IMR-90 (cell line): ENCODE data around the gene ST6GALNAC3. TPM values are rescaled to one million over a fixed set of nuclear protein-coding genes. Genes with fewer than 3 reads are reported as not detected.

Experiments
- ATAC-seq: fragments of 200-7000 bp; cut with Tn5 transposase; 2 replicates; pipeline ENCODE4 v1.9.1; 2020; ENCODE audit warnings: low read depth, mild to moderate bottlenecking, moderate library complexity
- BruUV-seq: library from RNA; stranded (reverse); fragments of 400-500 nt; replicated peaks from 2 replicates; lab custom pipeline; 2021; lab: Mats Ljungman, UMichigan
- CTCF ChIA-PET: fragments of 300-600 bp; formaldehyde crosslinking; extraction: SDS; loops from one replicate; lab custom pipeline; 2021; ENCODE audit warnings: antibody characterized with exemption; lab: Yijun Ruan, JAX
- POLR2A ChIA-PET: fragments of 300-600 bp; sonication (Branson Sonifier 250); formaldehyde crosslinking; loops from one replicate; lab custom pipeline; 2022; ENCODE audit warnings: antibody characterized with exemption; ENCODE audit not compliant: unreplicated experiment; lab: Charles Lee
- DNase-seq: peaks from one replicate; pipeline ENCODE4 v3.0.0; 2013
- H2AFZ ChIP-seq: replicated peaks from 2 replicates; pipeline ENCODE3; 2013; ENCODE audit warnings: low read length, mild to moderate bottlenecking; ENCODE audit not compliant: poor library complexity
- H2AK5ac ChIP-seq: 2 replicates; pipeline ENCODE4 v1.6.1; 2013; ENCODE audit warnings: low read depth, low read length, inconsistent platforms
- H2AK9ac ChIP-seq: replicated peaks from 2 replicates; pipeline ENCODE3; 2013; ENCODE audit warnings: mild to moderate bottlenecking, low read depth, low read length, moderate library complexity; ENCODE audit not compliant: poor library complexity
- H2BK120ac ChIP-seq: 2 replicates; pipeline ENCODE4 v1.6.1; 2013; ENCODE audit warnings: low read depth, low read length, inconsistent platforms
- H2BK15ac ChIP-seq: 3 replicates; pipeline ENCODE4 v1.6.1; 2013; ENCODE audit warnings: low read depth, low read length, inconsistent platforms
- H2BK20ac ChIP-seq: 2 replicates; pipeline ENCODE4 v1.6.1; 2013; ENCODE audit warnings: low read depth, mild to moderate bottlenecking, inconsistent platforms, low read length, moderate library complexity
- H2BK5ac ChIP-seq: 2 replicates; pipeline ENCODE4 v1.6.1; 2013; ENCODE audit warnings: mild to moderate bottlenecking, low read depth, low read length, inconsistent platforms; ENCODE audit not compliant: poor library complexity, severe bottlenecking
- H3K14ac ChIP-seq: replicated peaks from 2 replicates; pipeline ENCODE4 v1.6.1; 2013; ENCODE audit warnings: low read depth, low read length, inconsistent platforms
- H3K18ac ChIP-seq: 2 replicates; pipeline ENCODE4 v1.6.1; 2013; ENCODE audit warnings: low read depth, low read length, control low read depth
- H3K23ac ChIP-seq: 2 replicates; pipeline ENCODE4 v1.6.1; 2013; ENCODE audit warnings: low read depth, low read length, inconsistent platforms
- H3K27ac ChIP-seq: 2 replicates; pipeline ENCODE4 v1.5.1; 2013; ENCODE audit warnings: mild to moderate bottlenecking, control low read depth, low read length; ENCODE audit not compliant: insufficient read depth
- H3K27me3 ChIP-seq: 2 replicates; pipeline ENCODE4 v1.6.1; 2013; ENCODE audit warnings: low read length; ENCODE audit not compliant: control insufficient read depth, insufficient read depth
- H3K36me3 ChIP-seq: 2 replicates; pipeline ENCODE4 v1.6.1; 2013; ENCODE audit warnings: low read length, mixed read lengths; ENCODE audit not compliant: control insufficient read depth, insufficient read depth
- H3K4ac ChIP-seq: 2 replicates; pipeline ENCODE4 v1.6.1; 2013; ENCODE audit warnings: low read depth, low read length, inconsistent platforms
- H3K4me1 ChIP-seq: 2 replicates; pipeline ENCODE4 v1.6.1; 2013; ENCODE audit warnings: low read length, mixed read lengths; ENCODE audit not compliant: control insufficient read depth, insufficient read depth
- H3K4me2 ChIP-seq: 2 replicates; pipeline ENCODE4 v1.6.1; 2013; ENCODE audit warnings: low read depth, mild to moderate bottlenecking, control low read depth, low read length, moderate library complexity
- H3K4me3 ChIP-seq: 2 replicates; pipeline ENCODE4 v1.5.1; 2013; ENCODE audit warnings: low read depth, mild to moderate bottlenecking, control low read depth, low read length, moderate library complexity; ENCODE audit not compliant: insufficient read depth
- H3K56ac ChIP-seq: 2 replicates; pipeline ENCODE4 v1.6.1; 2013; ENCODE audit warnings: low read length, inconsistent platforms; ENCODE audit not compliant: insufficient read depth; ENCODE audit errors: extremely low read depth
- H3K79me1 ChIP-seq, 2 experiments: 2 replicates each; pipeline ENCODE4 v1.6.1; 2013; ENCODE audit warnings: low read length in 2 of 2, inconsistent platforms in 1 of 2, low read depth in 1 of 2
- H3K9ac ChIP-seq: 2 replicates; pipeline ENCODE4 v1.6.1; 2013; ENCODE audit warnings: low read depth, low read length, control low read depth
- H3K9me1 ChIP-seq: 2 replicates; pipeline ENCODE4 v1.6.1; 2013; ENCODE audit warnings: low read length, inconsistent platforms; ENCODE audit not compliant: insufficient read depth
- H3K9me3 ChIP-seq: 2 replicates; pipeline ENCODE4 v1.6.1; 2013; ENCODE audit warnings: low read length; ENCODE audit not compliant: control insufficient read depth, insufficient read depth
- H4K20me1 ChIP-seq: 2 replicates; pipeline ENCODE4 v1.6.1; 2013; ENCODE audit warnings: low read length, inconsistent platforms; ENCODE audit not compliant: insufficient read depth
- H4K5ac ChIP-seq: 2 replicates; pipeline ENCODE4 v1.6.1; 2013; ENCODE audit warnings: mild to moderate bottlenecking, low read depth, low read length, control low read depth
- H4K8ac ChIP-seq, 2 experiments: 2 replicates each; pipeline ENCODE4 v1.6.1; 2013; ENCODE audit warnings: low read depth in 2 of 2, low read length in 2 of 2, control low read depth in 1 of 2, inconsistent platforms in 1 of 2
- H4K91ac ChIP-seq: 2 replicates; pipeline ENCODE4 v1.6.1; 2013; ENCODE audit warnings: low read depth, low read length, inconsistent platforms; ENCODE audit not compliant: insufficient read depth
- BHLHE40 ChIP-seq: fragments of 150-350 bp; IDR thresholded peaks from 2 replicates; pipeline ENCODE4 v1.6.1; 2016; ENCODE audit warnings: mild to moderate bottlenecking, low read depth, low read length
- CHD1 ChIP-seq: IDR thresholded peaks from 2 replicates; pipeline ENCODE4 v1.6.1; 2012; ENCODE audit warnings: low read depth, low read length, improper control_type of control experiment
- FOS ChIP-seq: fragments of 150-350 bp; IDR thresholded peaks from 2 replicates; pipeline ENCODE4 v1.6.1; 2016; ENCODE audit warnings: low read depth, low read length
- MAFK ChIP-seq: IDR thresholded peaks from 2 replicates; pipeline ENCODE4 v1.6.1; 2012; ENCODE audit warnings: low read depth, low read length, improper control_type of control experiment
- MXI1 ChIP-seq: IDR thresholded peaks from 2 replicates; pipeline ENCODE4 v1.6.1; 2012; ENCODE audit warnings: low read depth, mild to moderate bottlenecking, low read length, moderate library complexity, borderline replicate concordance
- NFE2L2 ChIP-seq: fragments of 150-350 bp; IDR thresholded peaks from 2 replicates; pipeline ENCODE4 v1.6.1; 2016; ENCODE audit warnings: low read depth, mild to moderate bottlenecking, low read length
- RAD21 ChIP-seq: IDR thresholded peaks from 2 replicates; pipeline ENCODE4 v1.6.1; 2012; ENCODE audit warnings: low read length, improper control_type of control experiment
- WGBS, 2 experiments: methylation state at CpG; one replicate each; pipeline versions ENCODE4 v1.1.5 to v1.1.7; 2013; ENCODE audit warnings: missing lambda C conversion rate in 2 of 2; ENCODE audit not compliant: insufficient read length in 1 of 2; ENCODE audit errors: extremely low coverage in 2 of 2; 5-methylcytosine and 5-hydroxymethylcytosine counted together
- dilution Hi-C: fragments of 300-500 bp; cut with HindIII; formaldehyde crosslinking; loops from one replicate; pipeline ENCODE4 v1.14.3; 2018; ENCODE audit warnings: low sequenced_read_pairs; ENCODE audit not compliant: unreplicated experiment
- in situ Hi-C: fragments of 300-500 bp; cut with MboI; formaldehyde crosslinking; loops from 3 replicates; pipeline ENCODE4 v1.14.3; 2019; ENCODE audit warnings: low sequenced_read_pairs, inconsistent platforms, mixed read lengths
- intact Hi-C: fragments of 100-400 bp; cut with micrococcal nuclease; formaldehyde crosslinking; loops from 2 replicates; pipeline ENCODE4 v1.10.0; 2022
- polyA plus RNA-seq, 3 experiments: library from polyadenylated mRNA; depleted of rRNA; stranded (reverse); fragments of >200 nt; gene quantifications; 2 replicates each; pipeline ENCODE4 v1.2.3, GENCODE V29; 2012; ENCODE audit warnings: low replicate concordance in 1 of 3
- total RNA-seq: library from RNA; depleted of rRNA; stranded (reverse); fragments of >200 nt; gene quantifications from 2 replicates; pipeline ENCODE4 v1.2.3, GENCODE V29; 2012
- TF ChIP-seq, protein P1 (sequence below): conservative IDR thresholded peaks from 2 replicates; pipeline ENCODE4 v1.5.1; 2012; ENCODE audit warnings: mild to moderate bottlenecking, low read depth, low read length, improper control_type of control experiment
- TF ChIP-seq, protein P2 (sequence below): fragments of 150-350 bp; IDR thresholded peaks from 2 replicates; pipeline ENCODE4 v1.6.1; 2016; ENCODE audit warnings: low read depth, mild to moderate bottlenecking, low read length, moderate library complexity, borderline replicate concordance

ST6GALNAC3 gene
- total and polyA plus RNA-seq, 2 of the 4 experiments (the other 2 are of a cell fraction): 0.65 to 1.3 TPM

DNA sequence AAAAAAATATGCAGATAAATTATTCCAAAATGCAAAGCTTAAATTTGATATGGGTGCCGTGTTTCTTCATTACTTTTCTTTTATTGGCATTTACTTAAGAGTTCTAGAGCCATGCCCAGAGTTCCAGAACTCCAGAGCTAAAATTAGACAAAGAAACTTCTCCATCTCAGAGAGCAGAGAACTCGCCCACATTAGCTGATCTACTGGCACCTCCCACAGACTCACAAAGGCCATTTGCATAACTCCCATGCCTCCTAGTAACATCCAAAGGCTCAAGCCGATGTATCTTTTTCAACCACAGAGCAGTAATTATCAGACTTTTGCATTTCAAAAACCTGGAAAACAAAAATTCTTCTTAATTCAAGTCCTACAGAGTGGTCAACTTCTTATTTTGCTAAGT is 468.9 kb downstream of the ST6GALNAC3 start:
- intact Hi-C loops: no loop called here
- Histone ChIP-seq H3K4ac (no peak overlapping the region), H4K20me1 (no peaks in the 10 kb centered on the region), H2BK20ac (no peak overlapping the region), H3K4me1 (no peaks in the 10 kb centered on the region), H3K56ac (no peak overlapping the region), H3K27ac (no peak overlapping the region), H3K79me1 (no peaks in the 10 kb centered on the region), H2BK120ac (no peak overlapping the region), H3K36me3 (no peaks in the 10 kb centered on the region), H2BK5ac (no peak overlapping the region), H3K14ac (no peak overlapping the region), H4K91ac (no peak overlapping the region), H2AFZ (no peak overlapping the region), H2AK5ac (no peak overlapping the region), H3K9ac (no peak overlapping the region), H3K23ac (no peak overlapping the region), H2BK15ac (no peak overlapping the region), H3K4me2 (no peak overlapping the region), H3K9me1 (no peaks in the 10 kb centered on the region), H4K8ac (no peak overlapping the region), H2AK9ac (no peak overlapping the region), H4K5ac (no peak overlapping the region), H3K27me3 (no peaks in the 10 kb centered on the region), H3K9me3 (no peaks in the 10 kb centered on the region; the same call in 1 of the 2 replicates), H3K18ac (no peak overlapping the region), H3K4me3 (no peak overlapping the region)
- dilution Hi-C loops: no loop called here
- no TSS peak for BruUV-seq
- DNase-seq (no peak), ATAC-seq (no peak)
- POLR2A ChIA-PET: no interaction called here
- CTCF ChIA-PET: no interaction called here
- in situ Hi-C loops: no loop called here
- TF ChIP-seq, protein P1, sequence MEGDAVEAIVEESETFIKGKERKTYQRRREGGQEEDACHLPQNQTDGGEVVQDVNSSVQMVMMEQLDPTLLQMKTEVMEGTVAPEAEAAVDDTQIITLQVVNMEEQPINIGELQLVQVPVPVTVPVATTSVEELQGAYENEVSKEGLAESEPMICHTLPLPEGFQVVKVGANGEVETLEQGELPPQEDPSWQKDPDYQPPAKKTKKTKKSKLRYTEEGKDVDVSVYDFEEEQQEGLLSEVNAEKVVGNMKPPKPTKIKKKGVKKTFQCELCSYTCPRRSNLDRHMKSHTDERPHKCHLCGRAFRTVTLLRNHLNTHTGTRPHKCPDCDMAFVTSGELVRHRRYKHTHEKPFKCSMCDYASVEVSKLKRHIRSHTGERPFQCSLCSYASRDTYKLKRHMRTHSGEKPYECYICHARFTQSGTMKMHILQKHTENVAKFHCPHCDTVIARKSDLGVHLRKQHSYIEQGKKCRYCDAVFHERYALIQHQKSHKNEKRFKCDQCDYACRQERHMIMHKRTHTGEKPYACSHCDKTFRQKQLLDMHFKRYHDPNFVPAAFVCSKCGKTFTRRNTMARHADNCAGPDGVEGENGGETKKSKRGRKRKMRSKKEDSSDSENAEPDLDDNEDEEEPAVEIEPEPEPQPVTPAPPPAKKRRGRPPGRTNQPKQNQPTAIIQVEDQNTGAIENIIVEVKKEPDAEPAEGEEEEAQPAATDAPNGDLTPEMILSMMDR: no peak
- no peak for TF ChIP-seq FOS
- TF ChIP-seq, protein P2, sequence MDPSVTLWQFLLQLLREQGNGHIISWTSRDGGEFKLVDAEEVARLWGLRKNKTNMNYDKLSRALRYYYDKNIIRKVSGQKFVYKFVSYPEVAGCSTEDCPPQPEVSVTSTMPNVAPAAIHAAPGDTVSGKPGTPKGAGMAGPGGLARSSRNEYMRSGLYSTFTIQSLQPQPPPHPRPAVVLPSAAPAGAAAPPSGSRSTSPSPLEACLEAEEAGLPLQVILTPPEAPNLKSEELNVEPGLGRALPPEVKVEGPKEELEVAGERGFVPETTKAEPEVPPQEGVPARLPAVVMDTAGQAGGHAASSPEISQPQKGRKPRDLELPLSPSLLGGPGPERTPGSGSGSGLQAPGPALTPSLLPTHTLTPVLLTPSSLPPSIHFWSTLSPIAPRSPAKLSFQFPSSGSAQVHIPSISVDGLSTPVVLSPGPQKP: no peak
- no peak for TF ChIP-seq MAFK
- TF ChIP-seq CHD1: no peak
- no peak for TF ChIP-seq MXI1
- no peak for TF ChIP-seq NFE2L2
- TF ChIP-seq RAD21: no peak
- TF ChIP-seq BHLHE40: no peak
- WGBS, 2 experiments: 60% methylated on average over 1 of the region's 3 CpGs; no CpG with 5 or more reads in 1 of the 2 experiments
